NK-92 treated with Interleukin-12 subunit alpha and Interleukin-12 subunit beta, amount 100 ng/mL, for 24 hours (cell line): ENCODE data around the gene USP44.
"Not testable (repeated sequence)": the region's sequence is repeated elsewhere in the genome, so short reads cannot be mapped to it uniquely, and the experiment has no call there.

ENCODE experiments used
- DNase-seq: peaks from one replicate; lab custom pipeline; 2025; lab: John Stamatoyannopoulos, UW

USP44 gene

DNA sequence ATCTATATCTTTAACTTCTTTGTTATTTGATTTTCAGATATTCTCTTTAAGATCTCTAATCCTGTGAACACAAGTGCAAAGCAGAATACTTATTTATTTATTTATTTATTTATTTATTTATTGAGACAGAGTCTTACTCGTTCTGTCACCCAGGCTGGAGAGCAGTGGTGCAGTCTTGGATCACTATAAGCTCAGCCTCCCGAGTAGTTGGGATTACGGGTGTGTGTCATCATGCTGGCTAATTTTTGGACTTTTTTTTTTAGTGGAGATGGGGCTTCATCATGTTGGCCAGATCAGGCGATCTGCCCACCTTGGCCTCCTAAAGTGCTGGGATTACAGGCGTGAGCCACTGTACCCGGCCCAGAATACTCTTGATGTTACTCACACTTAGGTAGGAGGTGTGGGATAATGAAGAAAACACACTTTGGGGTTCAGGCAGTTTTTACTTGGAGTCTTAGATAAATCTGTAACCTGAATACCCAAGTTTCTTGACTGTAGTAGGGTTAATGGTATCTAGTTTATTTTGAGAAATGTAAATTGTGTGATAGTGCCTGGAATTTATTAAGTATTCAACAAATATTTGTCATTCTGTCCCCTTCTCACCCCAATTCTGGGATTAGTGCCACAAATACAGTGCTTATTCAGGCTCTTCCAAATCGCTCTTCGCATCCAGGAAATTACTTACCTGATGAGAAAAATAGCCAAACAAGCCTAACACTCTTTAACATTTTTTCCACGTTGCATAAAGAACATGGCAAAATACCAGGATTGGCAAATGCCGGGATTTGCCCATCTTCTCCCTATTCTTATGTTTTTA is 44.4 kb downstream of the USP44 start:
- no peak for DNase-seq

DNA sequence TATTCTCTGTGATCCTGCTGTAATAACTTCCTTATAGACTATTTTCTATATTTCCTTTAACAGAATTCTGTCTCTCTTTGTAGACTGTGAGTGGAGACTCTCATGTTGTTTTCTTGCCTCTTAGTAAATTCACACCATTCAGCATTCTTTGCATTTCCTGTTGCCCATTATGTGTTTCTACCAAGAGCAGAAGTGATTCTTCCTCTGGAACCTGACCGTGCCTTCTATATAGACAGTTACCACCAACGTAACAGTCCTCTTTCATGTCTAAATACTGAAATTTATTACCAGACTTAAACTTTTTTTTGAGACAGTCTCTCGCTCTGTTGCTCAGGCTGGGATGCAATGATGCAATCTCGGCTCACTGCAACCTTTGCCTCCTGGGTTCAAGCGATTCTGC is 46.2 kb downstream of the USP44 start:
- no peak for DNase-seq

DNA sequence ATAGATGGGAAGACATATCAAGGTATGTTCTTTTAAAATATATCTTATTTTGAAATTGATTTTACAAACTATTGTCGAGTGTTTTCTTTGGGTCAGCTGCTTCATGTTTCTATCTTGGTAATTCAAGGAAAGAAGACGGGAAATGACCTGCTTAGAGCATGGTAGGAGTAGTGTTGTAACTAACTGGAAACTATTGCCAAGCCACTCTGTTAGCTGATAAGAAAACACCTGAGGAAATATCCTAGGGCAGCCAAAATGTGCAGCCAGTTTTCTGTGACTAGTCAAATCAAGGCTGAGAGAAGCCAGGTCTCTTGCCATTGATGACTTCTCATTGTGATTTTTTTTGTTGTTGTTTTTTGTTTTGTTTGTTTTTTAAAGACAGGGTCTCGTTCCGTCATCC is 47.1 kb downstream of the USP44 start:
- DNase-seq, result no peak

DNA sequence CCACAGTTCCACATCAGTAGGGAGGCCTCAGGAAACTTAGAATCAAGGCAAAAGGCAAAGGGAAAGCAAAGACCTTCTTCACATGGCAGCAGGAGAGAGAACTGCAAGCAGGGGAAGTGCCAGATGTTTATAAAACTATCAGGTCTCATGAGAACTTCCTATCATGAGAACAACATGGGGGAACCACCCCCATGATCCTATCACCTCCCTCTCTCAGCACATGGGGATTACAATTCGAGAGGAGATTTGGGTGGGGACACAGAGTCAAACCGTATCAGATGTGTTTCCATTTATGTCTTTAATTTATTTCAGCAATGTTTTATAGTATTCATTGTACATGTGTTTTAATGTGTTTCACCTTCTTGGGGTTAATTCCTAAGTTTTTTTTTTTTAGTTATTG is 51.5 kb downstream of the USP44 start:
- no peak for DNase-seq

DNA sequence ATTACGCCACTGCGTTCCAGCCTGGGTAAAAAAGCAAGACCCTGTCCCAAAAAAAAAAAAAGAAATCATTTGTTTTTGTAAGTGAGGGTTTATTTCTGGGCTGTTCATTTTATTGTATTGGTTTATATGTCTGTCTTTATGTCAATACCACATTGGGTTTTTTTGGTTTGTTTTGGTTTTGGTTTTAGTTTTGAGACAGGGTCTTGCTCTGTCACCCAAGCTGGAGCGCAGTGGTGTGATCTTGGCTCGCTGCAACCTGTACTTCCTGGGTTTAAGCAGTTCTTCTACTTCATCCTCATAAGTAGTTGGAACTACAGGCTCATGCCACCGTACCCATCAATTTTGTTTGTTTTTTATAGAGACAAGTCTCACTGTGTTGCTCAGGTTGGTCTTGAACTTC is 52.3 kb downstream of the USP44 start:
- no peak for DNase-seq

DNA sequence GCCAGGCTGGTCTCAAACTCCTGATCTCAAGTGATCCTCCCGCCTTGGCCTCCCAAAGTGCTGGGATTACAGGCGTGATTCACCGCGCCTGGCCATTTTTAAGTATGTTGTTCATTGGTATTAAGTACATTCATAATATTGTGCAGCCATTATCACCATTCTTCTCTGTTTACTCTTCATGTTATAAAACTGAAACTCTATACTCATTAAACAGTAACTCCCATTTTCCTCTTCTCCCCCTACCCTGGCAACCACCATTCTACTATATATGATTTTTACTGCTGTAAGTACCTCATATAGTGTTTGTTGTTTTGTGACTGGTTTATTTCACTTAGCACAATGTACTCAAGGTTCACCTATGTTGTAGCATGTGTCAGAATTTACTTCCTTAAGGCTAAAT is 54.2 kb downstream of the USP44 start:
- DNase-seq, result no peak

DNA sequence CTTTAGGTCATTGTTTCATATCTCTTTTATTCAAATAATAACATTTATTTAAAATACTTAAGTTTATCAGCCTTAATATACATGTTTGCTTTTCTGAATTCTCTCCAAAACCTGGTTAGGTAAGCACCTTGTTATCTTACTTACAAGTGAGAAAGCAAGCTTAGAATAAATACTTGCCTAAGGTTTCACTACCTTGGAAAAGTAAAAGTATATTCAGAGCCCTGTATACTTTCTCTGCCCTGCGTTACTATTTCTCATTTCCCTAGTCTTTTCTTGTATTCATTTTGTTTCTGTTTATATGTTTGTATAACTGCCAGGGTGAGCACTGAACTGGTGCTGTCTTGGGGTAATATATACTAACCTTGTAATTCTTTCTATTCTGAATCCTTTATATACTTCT is 55.8 kb downstream of the USP44 start:
- no peak for DNase-seq

DNA sequence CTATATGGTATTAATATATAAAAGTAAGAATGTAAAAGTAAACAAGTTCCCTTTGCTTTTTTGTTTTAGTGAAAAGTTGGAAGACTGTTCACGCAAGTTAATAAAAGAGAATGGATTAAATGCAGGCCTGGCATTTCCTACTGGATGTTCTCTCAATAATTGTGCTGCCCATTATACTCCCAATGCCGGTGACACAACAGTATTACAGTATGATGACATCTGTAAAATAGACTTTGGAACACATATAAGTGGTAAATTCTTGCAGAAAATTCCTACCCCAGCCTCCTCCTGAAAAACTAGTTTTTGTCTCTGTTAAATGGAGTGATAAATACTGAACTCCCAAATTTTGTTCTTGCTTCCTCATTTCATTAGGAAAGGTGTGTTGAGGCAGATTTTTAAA is 56.4 kb downstream of the USP44 start:
- no peak for DNase-seq

DNA sequence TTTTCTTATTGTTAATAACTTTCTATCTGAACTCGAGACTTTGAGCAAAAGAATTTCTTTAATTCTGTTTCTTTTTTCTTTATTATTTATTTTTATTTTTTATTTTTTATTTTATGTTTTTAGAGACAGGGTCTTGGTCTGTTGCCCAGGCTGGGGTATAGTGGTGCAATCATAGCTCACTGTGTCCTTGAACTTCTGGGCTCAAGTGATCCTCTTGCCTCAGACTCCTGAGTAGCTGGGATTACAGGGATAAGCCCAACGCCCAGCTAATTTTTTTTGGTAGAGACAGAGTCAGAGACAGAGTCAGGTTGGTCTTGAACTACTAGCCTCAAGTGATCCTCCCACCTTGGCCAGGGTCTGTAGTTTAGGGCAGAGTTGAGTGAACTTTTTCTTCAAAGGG is 58.8 kb downstream of the USP44 start:
- no peak for DNase-seq

DNA sequence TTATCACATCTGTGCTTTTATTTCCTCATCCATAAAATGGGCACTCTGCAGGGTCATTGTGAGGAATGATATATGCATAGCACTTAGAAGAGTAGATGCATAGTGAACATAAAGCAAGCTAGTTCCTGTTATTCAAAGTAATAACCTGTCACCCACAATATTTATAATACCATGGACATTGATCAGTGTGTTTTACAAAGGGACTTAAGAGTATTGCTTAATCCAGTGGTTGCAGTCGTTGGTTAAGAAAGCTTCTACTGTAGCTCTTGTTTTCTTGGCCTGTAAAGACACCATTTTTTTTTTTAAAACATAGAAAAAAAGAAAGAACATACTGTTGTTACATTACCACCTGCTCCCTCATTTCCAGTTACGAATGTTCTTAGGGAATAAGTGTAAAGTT is 64.3 kb downstream of the USP44 start:
- DNase-seq, result no peak

DNA sequence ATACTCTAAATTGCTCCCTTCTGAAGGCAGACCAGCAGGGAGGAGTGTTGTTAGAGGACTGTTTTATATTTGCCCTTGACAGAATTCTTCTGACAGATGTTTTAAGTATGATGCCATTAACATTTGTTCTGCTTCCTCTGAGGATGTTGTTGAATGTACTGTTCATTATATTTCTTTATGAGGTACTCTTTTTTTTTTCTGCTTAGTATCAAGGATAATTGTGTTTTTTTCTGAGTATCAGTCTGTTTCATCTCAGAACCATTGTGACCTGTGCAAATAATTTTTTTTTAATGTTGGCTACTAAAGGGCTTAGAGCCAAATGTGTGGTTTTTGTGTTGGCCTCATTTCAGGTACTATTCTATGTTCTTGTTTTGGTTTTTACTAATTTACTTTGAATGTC is 66.8 kb downstream of the USP44 start:
- no peak for DNase-seq

DNA sequence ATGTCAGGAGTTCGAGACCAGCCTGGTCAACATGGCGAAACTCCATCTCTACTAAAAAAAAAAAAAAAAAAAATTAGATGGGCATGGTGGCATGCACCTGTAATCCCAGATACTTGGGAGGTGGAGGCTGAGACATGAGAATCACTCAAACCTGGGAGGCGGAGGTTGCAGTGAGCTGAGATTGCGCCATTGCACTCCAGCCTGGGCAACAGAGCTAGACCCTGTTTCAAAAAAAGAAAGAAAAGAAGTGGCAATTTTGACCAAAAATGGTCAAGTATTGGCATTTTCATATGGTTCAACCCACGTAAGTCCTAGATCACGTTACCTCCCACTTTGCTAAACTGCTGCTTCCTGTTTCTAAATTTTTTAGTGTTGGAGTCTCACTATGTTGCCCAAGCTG is 68.7 kb downstream of the USP44 start:
- not testable (repeated sequence) for DNase-seq

DNA sequence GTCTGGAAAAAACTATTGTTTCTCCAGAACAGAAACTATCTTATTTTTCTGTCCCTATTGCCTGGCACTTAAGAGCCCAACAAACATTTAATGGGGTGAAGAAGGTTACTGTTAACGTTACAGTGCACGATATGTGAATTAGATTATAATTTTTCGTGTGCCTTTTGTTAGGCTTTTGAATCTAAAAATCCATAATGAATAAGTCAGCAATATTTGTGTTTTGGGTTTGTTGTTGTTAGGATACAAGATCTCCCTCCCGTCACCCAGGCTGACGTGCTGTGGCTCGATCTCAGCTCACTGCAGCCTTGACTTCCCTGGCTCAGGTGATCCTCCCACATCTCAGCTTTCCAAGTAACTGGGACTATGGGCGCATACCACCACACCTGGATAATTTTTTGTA is 69.4 kb downstream of the USP44 start:
- DNase-seq, result no peak

DNA sequence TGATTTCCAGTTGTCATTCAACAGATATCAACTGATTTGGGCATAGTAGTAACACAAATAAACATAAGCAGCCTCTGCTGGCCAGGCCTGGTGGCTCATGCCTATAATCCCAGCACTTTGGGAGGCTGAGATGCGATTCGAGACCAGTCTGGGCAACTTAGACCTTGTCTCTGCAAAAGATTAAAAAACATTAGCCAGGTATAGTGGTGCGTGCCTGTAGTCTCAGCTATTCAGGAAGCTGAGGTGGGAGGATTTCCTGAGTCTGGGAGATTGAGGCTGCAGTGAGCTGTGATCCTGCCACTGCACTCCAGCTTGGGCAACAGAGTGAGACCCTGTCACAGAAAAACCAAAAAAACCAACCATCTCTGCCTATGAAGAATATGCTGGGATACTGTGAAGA is 70.2 kb downstream of the USP44 start:
- DNase-seq, result no peak

DNA sequence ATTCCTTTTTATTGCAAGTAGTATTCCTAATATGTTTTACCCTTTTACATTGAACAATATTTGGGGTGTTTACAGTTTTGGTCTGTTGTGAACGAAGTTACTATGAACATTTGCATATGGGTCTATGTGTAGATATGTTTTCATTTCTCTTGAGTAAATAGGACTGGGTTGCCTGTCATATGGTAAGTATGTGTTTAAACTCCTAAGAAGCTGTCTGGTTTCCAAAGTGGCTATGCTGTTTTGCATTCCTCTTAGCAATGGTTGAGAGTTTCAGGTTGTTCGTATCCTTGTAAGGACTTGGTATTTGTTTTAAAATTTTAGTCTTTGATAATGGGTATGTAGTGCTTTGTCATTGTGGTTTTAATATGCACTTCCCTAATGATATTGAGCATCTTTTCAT is 71.0 kb downstream of the USP44 start:
- DNase-seq, result no peak

DNA sequence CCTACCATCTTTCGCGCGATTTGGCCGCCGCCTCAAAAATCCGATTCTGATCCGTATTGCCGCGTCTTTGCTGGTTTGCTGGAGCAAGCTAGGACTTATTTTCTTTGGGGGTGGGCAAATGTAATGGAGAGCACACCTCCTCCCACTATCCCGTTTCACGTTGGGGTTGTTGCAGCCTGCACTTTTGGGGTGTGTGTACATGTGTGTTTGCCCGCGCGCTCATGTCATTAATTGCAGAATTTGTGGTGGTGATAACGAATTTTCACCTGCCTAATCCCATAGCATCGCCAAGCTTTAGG is 76.7 kb downstream of the USP44 start:
- DNase-seq, result no peak

DNA sequence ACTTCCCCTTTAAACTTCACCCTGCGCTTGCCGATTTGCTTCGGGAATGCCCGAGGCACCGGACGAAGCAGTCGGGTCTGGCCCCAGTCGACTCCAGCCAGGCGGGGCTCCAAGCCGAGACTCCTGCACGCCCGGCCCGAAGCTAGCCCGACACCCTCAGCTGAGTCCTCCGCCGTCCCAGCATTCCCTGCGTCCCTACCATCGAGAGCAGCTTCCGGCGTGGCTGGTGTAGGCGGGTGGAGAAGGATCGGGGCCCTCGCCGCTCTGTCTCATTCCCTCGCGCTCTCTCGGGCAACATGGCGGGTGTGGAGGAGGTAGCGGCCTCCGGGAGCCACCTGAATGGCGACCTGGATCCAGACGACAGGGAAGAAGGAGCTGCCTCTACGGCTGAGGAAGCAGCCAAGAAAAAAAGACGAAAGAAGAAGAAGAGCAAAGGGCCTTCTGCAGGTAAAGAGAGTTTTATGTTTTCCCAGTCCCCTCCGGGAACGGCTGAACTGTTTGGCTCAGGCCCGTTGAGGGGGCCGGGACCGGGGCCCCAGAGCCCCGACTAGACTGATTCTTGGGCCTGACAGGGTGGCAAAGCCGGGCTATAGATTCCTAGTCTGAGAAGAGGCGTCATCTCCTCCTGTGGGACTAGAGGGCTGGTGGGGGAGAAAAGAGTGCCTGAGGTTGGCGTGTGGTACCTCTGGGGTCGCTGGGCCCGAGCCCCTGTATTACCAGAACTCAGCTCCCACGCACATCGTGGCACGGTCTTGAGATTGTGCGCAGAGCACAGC is 77.2 kb downstream of the USP44 start, which contains the start of gene METAP2:
TSS of gene METAP2 (plus strand) at position 269 of the 776 bp plus-strand sequence. CDS start at position 297, 28 bp downstream.
- DNase-seq, result peak; percentile 85

DNA sequence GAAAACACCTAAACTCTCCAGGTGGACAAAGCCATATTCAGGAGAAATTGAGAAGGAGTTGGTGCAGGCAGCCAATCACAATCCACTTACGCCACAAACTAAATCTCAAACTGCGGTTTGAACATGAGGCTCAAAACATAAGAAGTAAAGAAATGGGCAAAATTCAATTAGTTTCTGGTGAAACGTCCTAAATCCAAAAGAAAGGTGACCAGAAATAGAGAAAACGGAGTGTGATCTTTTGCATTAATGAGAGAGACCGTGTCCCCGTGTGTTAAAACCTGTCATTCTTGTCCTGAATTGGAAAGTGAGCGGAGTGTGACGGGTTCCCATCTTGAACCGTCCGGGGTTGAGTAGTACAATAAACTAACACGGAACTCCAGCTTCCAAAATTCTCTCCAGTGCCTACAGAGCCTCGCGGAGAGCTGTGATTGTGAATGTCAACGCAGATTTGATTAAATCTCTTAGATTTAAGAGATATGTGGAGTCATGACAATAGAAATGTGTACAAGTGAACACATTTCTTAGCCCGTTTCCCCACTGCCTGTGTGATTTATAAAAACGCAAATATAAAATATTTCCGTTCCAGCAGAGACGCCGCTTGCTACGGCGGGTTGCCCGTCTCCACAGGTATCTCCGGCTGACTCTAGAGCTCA is 77.9 kb downstream of the USP44 start:
- no peak for DNase-seq

DNA sequence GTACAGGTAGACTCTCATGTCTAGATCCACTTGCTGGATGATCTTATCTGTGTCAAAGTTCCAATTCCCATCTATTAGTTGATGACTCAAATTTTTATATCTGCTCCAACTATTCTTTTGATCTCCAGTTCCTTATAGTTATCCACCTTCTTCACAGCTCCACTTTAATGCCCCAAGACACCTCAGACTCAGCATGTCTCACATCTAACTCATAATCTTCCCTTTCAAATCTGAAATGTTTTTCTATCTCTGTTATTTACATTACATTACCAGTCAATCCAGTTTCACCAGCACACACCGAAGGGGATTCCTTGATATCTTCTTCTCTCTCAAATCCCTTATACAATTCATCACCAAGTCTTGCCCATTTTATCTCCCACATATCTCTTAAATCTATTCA is 81.0 kb downstream of the USP44 start:
- no peak for DNase-seq
